Measurements from ENCODE around the gene PINLYP.
"Not testable (repeated sequence)": the region's sequence is repeated elsewhere in the genome, so short reads cannot be mapped to it uniquely, and the experiment has no call there.

Gene PINLYP

DNA sequence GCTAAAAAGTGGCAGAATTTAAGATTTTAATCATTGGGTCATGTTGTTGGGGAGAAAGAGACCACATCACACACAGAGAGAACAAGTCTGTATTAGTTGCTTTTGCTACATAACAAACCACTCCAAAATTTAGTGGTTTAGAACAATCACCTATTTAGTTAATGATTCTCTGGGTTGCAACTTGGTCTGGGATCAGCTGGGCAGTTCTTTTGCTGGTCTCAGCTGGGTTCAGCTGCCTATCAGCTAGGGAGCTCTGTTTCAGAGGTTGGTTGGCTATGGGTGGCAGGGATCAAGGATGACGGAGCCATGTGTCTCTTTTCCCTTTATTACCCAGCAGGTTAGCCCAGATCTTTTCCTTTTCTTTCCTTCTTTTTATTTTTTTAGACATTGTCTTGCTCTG is 8.9 kb downstream of the PINLYP start:
- DNase-seq: no peak

DNA sequence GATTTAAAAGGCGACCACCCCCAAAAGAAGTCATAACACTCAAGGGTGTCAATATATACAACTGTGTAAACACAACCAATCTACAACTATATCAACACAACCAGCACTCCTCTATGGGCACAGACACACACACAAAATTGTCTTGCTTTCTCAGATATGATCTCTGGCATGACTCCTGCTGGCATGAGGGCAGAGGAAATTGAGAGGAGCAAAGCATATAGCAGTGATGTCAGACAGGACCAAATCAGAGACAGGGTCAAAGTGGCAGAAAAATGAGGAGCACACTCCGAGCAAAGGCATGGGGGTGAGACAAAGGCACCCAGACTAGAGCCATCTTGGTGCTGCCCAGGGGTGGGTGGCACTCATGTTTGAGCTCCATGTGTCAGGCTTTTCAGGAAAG is 10.7 kb downstream of the PINLYP start:
- DNase-seq: no peak

DNA sequence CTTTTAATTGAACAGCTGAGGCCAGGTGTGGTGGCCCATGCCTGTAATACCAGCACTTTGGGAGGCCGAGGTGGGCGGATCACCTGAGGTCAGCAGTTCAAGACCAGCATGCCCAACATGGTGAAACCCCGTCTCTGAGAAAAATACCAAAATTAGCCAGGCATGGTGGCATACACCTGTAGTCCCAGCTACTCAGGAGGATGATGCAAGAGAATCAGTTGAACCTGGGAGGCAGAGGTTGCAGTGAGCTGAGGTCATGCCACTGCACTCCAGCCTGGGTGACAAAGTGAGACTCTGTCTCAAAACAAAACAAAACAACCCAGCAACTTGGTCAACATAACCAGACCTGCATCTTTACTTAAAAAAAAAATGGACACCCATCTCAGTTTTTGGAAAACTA is 11.4 kb downstream of the PINLYP start:
- DNase-seq: not testable (repeated sequence)

DNA sequence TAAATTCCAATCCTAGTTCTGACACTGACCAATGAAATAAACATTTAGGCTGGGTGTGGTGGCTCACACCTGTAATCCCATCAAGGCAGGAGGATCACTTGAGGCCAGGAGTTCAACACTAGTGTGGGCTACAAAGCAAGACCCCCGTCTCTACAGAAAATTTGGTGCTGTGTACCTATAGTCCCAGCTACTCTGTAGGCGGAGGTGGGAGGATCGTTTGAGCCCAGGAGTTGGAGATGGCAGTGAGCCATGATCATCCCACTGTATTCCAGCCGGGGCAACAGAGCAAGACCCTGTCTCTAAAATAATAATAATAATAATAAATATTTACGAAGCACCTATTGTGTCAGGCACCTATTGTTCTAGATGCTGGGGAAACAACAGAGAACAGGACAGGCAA is 13.7 kb downstream of the PINLYP start:
- no peak for DNase-seq

DNA sequence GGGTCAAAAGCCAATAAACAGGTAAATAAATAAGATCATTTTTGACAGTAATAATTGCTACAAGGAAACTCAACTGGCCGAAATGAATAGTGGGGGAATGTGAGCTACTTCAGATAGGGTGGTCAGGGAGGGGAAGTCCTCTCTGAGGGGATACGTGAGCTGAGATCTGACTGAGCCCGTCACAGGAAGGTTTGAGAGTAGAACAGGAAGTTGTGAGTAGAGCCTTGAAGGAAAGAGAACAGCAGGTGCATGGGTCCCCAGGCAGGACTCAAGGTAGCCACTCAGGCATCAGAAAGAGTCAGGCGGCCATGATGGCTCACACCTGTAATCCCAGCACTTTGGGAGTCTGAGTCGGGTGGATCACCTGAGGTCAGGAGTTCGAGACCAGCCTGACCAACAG is 14.1 kb downstream of the PINLYP start:
- no peak for DNase-seq

DNA sequence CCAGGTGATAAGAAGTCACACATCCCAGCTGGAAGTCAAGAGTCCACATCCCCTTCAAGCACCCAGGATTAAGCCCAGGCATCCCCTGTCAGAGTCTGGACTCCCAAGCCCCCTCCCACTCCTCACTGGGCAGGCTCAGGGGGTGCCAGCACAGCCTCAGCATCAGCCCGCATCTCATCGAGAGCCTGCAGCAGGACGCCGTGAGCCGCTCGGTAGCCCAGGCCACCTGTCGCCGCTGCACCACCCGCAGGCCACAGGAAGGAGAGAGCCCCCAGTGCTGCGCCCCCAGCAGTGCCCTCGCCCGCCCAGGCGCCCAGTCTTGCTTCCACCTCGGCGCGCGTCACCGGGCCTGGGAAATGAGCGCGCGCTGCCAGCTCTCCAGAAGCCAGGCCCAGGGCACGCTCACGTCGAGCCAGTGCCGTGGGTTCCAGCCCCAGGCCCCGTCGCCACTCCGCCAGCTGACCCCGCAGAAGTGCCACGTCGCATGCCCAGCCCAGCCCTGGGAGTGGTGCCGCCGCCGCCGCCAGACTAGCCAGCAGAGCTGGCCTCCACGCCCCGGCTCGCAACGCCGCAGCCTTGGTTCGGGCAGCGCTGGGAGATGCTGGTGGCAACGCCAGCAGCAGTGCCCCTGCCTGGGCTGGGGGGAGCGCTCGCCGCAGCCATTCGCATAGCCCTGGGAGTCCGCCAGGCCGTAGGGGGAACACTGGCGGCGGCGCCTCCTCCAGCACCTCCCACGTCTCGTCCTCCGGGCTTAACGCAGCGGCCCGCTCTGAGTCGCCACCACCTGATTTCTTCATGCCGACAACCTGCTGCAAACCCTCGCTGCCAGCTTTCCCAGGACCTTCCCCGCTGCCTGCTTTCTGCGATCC is 16.5 kb downstream of the PINLYP start:
- no peak for DNase-seq

DNA sequence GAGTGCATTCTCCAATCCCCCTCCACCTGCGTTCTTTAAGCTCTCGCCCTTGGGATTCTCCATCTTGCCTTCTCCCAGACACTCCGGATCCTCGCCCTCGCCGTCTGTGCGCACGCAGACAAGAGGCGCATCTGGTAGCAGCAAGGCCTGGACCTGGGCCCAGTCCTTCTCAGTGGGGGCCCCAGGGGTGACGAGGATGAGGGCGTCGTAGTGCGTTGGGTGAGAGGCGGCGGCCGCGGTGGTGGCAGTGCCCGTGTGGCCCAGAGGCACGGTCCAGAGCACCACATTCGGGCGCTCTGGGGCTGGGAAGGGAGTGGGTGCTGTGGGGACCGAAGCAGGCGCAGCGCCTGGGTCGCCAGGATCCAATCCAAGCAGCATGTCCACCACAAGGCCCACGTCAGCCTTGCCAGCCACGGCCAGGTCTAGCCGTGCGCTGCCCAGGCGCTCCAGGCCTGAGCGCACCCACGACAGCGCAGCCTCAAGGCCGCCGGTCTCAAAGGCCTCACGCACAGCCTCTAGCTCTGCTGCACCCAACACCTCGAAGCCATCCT is 17.3 kb downstream of the PINLYP start:
- DNase-seq: no peak

DNA sequence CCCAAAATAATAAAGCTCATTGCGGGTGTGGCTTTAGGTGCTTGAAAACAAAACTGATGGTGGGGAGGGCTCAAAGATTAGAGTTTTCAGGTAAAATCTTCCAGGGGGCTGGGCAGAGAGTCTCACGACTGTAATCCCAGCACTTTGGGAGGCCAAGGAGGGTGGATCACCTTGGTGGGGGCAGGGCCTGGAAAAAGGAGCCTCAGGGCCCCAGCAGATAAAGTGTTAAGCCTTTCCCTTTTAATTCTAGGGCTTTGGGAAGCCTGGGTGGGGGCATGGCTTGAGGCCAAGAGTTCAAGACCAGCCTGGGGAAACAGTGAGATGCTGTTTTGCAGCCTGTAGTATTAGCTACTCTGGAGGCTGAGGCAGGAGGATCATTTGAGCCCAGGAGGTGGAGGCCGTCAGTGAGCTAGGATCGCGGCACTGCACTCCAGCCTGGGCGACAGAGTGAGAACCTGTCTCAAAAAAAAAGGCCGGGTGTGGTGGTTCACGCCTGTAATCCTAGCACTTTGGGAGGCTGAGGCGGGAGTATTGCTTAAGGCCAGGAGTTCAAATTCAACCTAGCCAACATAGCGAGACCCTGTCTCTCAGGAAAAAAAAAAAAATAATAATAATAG is 18.6 kb downstream of the PINLYP start:
- DNase-seq: no peak

DNA sequence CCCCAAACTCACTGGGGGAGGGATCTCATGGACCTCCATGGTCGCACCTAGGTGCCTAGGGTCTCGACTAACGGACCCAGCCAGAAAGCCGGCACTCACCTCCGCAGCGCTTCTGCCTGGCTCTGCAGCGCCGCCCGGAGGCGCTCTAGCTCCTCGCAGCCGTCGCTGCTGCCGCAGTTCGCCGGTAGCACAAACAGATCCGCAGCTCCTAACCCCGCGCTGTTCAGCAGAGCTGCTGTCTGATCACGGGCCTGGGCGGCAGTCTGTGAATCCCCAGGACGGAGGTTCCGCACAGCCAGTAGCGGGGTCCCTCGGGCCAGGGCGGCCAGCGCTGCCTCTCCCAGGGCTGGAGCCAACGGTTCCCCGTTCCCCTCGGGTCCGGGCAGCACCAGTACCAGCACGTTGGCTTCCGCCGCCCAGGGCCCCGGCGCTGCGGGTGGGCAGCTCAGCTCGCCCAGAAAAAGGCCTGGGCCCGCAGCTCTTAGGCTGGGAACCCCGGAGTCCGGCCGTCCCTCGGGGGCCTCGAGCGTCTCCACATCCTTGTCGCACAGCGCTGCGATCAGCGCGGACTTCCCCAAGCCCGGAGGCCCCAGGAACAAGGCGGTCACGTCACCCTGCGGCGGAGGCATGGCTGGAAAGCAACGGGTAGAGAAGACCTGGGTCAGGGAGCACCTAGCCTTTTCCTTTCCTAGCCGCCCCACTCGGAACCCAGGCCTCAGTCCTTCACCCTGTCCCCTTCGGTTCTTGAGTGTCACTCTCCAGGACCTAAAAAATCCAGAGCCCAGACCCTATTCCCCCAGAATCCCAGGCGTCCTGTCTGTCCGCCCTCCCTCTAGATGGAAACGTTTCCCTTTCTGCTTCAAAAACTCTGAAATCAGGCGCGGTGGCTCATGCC is 19.4 kb downstream of the PINLYP start:
- peak; percentile 37 for DNase-seq

DNA sequence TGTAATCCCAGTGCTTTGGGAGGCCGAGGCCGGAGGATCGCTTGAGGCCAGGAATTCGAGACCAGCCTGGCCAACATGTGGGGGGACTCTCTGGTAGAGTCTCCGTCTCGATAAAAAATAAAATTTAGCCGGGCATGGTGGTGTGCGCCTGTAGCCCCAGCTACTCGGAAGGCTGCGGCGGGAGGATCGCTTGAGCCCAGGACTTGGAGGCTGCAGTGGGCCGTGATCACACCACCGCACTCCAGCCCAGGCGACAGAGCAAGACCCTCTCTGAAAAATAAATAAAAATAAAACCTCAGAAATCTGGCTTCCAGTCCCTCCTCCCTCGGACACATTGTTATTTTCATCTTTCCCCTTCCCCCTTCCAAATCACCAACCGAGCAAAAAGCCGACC is 20.0 kb downstream of the PINLYP start:
- DNase-seq: no peak

DNA sequence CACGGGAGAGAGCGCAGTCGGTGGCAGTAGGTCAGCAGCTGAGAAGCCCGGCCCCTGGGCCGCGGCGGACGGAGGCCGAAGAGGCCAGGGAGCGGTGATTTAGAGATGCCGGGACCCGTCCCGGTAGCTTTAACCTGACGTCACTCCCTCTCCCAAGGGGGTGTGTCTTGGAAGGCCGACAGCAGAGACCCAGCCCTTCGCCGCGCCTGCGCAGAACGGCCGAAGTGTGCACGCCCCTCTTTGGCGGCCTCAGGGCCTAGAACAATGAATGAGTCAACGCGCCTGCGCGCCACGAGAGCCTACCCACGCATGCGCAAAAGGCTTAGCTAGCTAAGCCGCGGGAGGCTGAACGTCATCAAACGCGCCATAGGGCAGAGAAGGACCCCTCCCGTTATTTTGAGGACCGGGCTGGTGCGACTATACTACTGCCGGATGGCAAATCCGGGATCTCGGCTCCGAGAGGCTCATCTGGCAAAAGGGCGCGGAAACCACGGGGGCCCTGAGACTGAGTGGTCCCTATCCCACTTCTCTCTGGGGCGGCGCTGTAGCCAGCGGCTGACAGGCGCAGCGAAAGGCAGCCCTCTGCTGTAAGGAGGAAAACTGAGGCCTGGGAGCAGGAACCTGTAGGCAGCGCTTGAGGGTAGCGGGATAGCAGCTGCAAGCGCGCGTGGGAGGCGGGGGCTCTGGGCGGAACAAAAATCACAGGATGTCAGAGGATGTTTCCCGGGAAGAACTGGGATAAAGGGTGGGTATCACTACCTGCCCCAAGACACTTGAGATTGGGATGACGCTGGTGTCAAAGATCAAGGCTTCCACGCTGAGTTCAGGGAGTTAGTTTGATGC is 20.6 kb downstream of the PINLYP start, which contains the start of the genes IRGQ and ZNF576:
Gene IRGQ, minus strand, starts transcription at position 136 of the 843 bp plus-strand sequence. CDS start 796 bp downstream, outside the sequence.
Gene ZNF576, plus strand, starts transcription at position 597 of the 843 bp plus-strand sequence. CDS start 514 bp downstream, outside the sequence.
- DNase-seq: peak; percentile 97

DNA sequence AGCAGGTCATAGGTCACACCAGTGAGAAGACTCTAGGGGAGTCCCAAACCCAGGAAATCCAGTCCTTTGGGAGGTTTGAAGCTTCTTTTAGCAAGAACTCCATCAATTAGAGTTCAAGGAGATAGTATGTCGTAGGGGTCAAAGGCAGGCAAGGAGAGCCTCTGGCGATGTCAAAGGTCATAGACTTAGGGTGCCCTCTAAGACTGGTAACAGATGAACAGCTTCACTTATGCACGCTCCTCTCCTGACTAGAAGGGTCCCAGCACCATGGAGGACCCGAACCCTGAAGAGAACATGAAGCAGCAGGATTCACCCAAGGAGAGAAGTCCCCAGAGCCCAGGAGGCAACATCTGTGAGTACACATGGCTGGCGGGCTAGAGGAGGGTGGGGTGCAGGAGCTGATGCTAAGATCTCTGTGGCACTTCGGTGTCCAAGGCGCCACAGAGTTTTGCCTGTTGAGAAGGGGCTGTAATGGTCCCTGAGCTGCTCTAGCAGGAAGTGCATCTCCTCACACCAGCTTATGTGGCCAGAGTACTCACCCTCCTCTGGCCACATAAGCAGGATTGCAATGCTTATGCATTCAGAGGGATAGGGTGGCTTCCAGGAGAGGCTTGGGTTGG is 21.4 kb downstream of the PINLYP start:
- no peak for DNase-seq

DNA sequence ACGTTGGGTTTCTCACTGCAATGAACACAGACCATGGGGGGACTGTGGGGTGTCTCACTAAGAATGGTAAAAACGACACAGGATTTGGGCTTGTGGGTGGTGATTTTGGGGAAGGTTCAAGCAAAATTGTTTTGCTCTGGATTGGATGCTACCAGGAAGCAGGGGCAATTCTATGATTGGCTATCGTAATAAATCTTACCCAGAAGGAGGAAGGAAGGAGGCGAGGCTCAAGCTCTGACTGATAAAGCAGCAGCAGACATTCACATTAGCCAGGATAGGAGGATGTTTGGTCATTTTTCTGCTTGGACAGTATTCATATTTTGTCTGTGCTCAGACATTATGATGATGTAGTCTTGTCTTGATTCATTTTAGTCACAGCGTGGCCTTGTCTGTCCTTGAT is 22.3 kb downstream of the PINLYP start:
- DNase-seq: peak; percentile 0

DNA sequence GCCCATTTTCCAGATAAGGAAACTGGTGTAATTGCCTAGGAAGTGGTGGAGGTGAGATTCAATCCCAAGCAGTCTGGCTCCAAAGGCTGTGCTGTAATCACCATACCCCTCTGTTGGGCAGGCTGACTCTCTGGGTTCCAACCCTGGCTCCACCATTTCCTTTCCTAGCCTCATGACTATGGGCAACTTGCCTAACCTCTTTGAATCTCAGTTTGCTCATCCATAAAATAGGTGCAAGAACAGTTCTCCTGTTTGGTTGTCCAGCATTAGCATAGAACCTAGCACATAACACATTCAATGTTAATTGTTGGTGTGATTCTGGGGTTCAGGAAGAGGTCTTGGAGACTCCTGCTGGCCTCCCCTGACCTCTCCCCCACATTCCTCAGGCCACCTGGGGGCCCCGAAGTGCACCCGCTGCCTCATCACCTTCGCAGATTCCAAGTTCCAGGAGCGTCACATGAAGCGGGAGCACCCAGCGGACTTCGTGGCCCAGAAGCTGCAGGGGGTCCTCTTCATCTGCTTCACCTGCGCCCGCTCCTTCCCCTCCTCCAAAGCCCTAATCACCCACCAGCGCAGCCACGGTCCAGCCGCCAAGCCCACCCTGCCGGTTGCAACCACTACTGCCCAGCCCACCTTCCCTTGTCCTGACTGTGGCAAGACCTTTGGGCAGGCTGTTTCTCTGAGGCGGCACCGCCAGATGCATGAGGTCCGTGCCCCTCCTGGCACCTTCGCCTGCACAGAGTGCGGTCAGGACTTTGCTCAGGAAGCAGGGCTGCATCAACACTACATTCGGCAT is 23.0 kb downstream of the PINLYP start:
- DNase-seq: no peak

DNA sequence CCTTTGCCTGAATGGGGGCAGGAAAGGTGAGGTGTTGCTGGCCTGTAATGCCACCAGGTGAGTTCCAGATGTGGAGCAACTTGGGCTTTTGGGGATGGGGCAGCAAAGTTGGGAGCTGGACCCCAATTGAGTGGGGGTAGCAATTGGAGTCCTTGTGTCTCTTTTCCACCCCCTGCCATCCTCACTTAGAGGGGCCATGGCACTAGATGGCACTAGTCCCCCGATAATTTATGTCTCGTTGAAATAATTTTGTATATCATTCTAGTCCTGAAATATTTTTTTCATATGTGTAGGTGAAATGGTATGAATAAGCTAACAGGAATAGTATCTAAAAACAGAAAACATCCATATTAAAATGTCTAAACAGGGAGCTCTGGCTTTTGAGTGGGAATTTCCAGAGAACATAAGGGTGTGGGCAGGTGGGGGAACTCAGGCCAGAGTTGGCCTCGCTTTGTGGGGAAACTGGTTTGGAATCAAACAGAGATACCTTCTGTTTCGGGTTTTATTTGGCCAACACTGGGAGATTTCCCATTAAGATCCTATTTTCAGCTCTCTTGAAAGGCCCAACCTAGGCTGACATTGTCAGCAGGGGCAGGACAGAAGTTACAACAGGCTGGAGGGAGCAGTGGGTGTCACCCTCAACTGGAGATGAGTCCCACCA is 24.2 kb downstream of the PINLYP start:
- no peak for DNase-seq

DNA sequence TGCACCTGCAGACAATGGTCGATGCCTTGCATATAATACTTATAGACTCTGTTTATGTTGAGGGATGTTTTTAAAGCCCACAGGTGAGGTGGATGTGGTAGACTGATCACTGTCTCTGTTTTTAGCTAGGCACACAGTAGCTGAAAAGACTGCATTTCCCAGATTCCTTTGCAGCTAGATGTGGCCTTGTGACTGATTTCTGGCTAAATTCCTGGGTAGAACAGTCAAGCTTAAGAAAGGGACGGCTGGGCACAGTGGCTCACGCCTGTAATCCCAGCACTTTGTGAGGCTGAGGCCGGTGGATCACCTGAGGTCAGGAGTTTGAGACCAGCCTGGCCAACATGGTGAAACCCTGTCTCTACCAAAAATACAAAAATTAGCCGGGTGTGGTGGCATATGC is 24.7 kb downstream of the PINLYP start:
- not testable (repeated sequence) for DNase-seq

DNA sequence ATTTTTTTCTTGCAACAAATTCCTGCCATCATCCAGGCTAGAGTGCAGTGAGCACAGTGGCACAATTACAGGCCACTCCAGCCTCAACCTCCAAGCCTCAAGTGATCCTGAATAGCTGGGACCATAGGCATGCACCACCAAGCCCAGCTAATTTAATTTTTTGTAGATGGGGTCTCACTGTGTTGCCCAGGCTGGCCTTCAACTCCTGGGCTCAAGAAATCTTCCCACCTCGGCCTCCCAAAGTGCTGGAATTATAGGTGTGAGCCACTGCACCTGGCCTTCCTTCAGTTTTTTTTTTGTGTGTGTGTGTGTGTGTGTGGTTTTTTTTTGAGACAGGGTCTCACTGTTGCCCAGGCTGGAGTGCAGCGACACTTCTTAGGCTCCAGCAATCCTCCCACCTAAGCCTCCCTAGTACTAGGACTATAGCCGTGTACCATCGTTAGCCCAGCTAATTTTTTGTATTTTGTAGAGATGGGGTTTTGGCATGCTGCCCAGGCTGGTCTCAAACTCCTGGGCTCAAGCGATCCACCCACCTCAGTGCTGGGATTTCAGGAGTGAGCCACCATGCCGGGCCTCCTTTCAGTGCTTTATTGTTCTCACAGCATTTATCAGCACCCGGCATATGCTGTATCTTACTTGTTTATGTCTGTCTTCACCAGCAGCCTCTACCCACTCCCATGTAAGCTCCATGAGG is 30.4 kb downstream of the PINLYP start:
- no peak for DNase-seq

DNA sequence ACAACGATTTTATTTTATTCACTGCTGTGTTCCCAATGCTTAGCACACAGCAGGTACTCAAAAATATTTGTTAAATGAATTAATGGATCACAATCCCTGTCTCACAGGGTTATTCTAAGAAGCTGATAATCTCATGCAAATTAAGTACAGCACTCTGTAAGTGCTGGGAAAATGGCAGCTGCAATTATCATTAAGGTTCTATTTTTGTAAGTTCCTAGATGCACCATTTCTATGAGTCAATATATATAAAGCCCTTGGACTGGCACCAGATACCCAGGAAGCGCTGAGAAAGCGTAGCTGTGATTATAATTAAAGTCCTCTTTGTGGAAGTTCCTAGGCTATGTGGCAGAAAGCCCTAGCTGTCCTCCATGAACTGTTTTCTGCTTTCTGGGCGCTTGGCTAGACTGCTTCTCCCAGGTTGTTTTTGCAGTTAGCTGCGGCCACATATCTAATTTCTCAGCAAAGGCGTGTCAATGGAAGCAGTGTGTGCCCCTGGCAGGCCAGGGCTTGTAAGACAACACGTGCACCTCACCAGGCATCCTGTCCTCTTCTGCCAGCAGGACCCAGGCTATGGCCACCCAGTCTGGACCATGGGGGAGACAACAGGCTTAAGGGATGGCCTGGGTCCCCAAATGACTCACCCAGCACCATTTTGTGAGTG is 31.1 kb downstream of the PINLYP start:
- no peak for DNase-seq
